NB4 (cell line): Measurements from ENCODE around the gene SP140.

Experiments used
- CTCF ChIP-seq: IDR thresholded peaks from one replicate; pipeline ENCODE4 v1.5.1; 2012; ENCODE audit warnings: low read depth, low read length
- POLR2A ChIP-seq: IDR thresholded peaks from 2 replicates; pipeline ENCODE4 v1.6.1; 2011; ENCODE audit warnings: mild to moderate bottlenecking; ENCODE audit not compliant: insufficient read length; ENCODE audit errors: extremely low read depth

- TF ChIP-seq CTCF = no peak
- no peak for TF ChIP-seq POLR2A
Observed at GRCh38 chr2:230282936-230283335, 57.4 kb downstream of the SP140 start.
